Heart left ventricle (tissue), 16 donors: Measurements from ENCODE around the gene ALPP. TPM values are rescaled to one million over a fixed set of nuclear protein-coding genes. Genes with fewer than 3 reads are reported as not detected.
A peak's percentile ranks its signal among the peaks of the same experiment; 100 is the strongest.

Source experiments
- ATAC-seq, 4 donors: fragments of 200-7000 bp; cut with Tn5 transposase; one replicate each; pipeline ENCODE4 v1.9.1; 2020 to 2022; ENCODE audit warnings: moderate library complexity in 4 of 4, mild to moderate bottlenecking in 3 of 4, moderate number of reproducible peaks in 1 of 4
- DNase-seq, 5 donors: peaks; one replicate each; pipeline ENCODE4 v3.0.0-alpha.2; 2020
- H3K27ac ChIP-seq, 12 donors: fragments of 200-600 bp; sonication (generic) in 4 of 12; one replicate each; pipeline versions ENCODE4 v1.5.0 to v1.8.0; 2016 to 2022; ENCODE audit warnings: mild to moderate bottlenecking in 2 of 12
- H3K27me3 ChIP-seq, 9 donors: fragments of 200-600 bp; sonication (generic) in 2 of 9; one replicate each; pipeline versions ENCODE4 v1.5.1 to v1.8.0; 2016 to 2022; ENCODE audit warnings: mild to moderate bottlenecking in 3 of 9
- H3K36me3 ChIP-seq, 9 donors: fragments of 200-600 bp; sonication (generic) in 2 of 9; one replicate each; pipeline versions ENCODE4 v1.5.0 to v1.8.0; 2018 to 2022; ENCODE audit warnings: mild to moderate bottlenecking in 2 of 9
- H3K4me1 ChIP-seq, 12 donors: fragments of 200-600 bp; sonication (generic) in 4 of 12; one replicate each; pipeline versions ENCODE4 v1.5.0 to v1.8.0; 2016 to 2022; ENCODE audit warnings: mild to moderate bottlenecking in 3 of 12
- H3K4me3 ChIP-seq, 12 donors: fragments of 200-600 bp; sonication (generic) in 4 of 12; one replicate each; pipeline versions ENCODE4 v1.5.0 to v1.8.0; 2017 to 2022; ENCODE audit warnings: mild to moderate bottlenecking in 9 of 12, moderate library complexity in 4 of 12
- H3K9me3 ChIP-seq, 12 donors: fragments of 200-600 bp; sonication (generic) in 4 of 12; one replicate each; pipeline versions ENCODE4 v1.5.0 to v1.8.0; 2016 to 2022; ENCODE audit warnings: mild to moderate bottlenecking in 1 of 12
- CTCF ChIP-seq, 12 donors: fragments of 200-600 bp; sonication (generic) in 4 of 12; IDR thresholded peaks; one replicate each; pipeline versions ENCODE4 v1.5.0 to v1.8.0; 2018 to 2022; ENCODE audit warnings: antibody characterized with exemption in 12 of 12, mild to moderate bottlenecking in 5 of 12
- POLR2A ChIP-seq, 2 donors: fragments of 450-650 bp; IDR thresholded peaks; one replicate each; pipeline ENCODE4 v1.6.1; 2017; ENCODE audit warnings: antibody characterized with exemption in 2 of 2, mild to moderate bottlenecking in 2 of 2, moderate library complexity in 2 of 2
- WGBS, 4 donors: extraction: QIAGEN DNeasy Blood & Tissue Kit in 2 of 4; methylation state at CpG; one replicate each; pipeline versions ENCODE4 v1.1.5 to v1.1.7; 2013 to 2018; 5-methylcytosine and 5-hydroxymethylcytosine counted together
- intact Hi-C, 10 donors: fragments of 100-400 bp; cut with DNase I; formaldehyde crosslinking; loops; one replicate each; pipeline versions ENCODE4 v1.11.1 to v1.14.2; 2022
- polyA plus RNA-seq, 2 donors: library from polyadenylated mRNA; stranded (reverse); fragments of 200-250 nt; gene quantifications; one replicate each; pipeline ENCODE4 v1.2.3, GENCODE V29; 2013
- total RNA-seq, 9 donors: library from RNA; depleted of rRNA in 2 of 9; stranded (reverse); fragments of >200 nt in 2 of 9; fragmentation: NEBNext Ultra II Directional in 3 of 9; extraction: Animal tissue kit (Norgen Biotek cat#: 25700) in 3 of 9; gene quantifications; one replicate each; pipeline versions ENCODE4 v1.1.0 to v1.2.4, GENCODE V29; 2016 to 2023
- donor health status: ischemic (EF 13 %, LVEDD 7.1; RV severe dilation, severe dysfunction).
- donor health status: healthy with polysubstance abuse.
- donor health status: DM: no; HTN: yes; CAD: no.
- donor health status: DM: no; HTN: no; CAD: no.
- donor health status: ischemic (EF 25% LVEDD 6.9; RV normal size, moderate dysfunction).
- donor health status: ischemic (EF 25% LVEDD 5.7; RV mildly dilated, moderate dysfunction).
- donor health status: healthy.
- donor health status: DM: yes; HTN: yes; CAD: no.
- donor health status: ischemic (EF 35%, LVEDD 5.7; RV mildly dilated, moderate dysfunction).
- donor health status: nonischemic (EF 11% LVEDD 7.7; RV severe dilation, severe dysfunction).
- donor health status: DM: yes; HTN: yes; CAD: no.
- donor health status: PGD.
- donor health status: ischemic (EF 29% LVEDD 5.4; RV normal size, mild dysfunction).
- donor health status: nonischemic (EF 23%, LVEDD 6.1; RV moderate dilation, normal function).

ALPP gene
- total and polyA plus RNA-seq, 11 donors: not detected

- no peaks in the 10 kb centered on the region for H3K27me3 ChIP-seq
- TF ChIP-seq CTCF (IDR thresholded peaks at IDR 0.05): no peak
- TF ChIP-seq POLR2A (IDR thresholded peaks at IDR 0.05): no peak
- H3K4me1 ChIP-seq: no peaks in the 10 kb centered on the region
- intact Hi-C loops: loop anchor here in 2 of 10 donors (10.0 kb wide), 2 partner anchors 96 to 106 kb away; no protein-coding TSS in a partner anchor
- peaks cover 0 to 13% (median 0%) of the 10 kb centered on the region in 9 donors for H3K36me3 ChIP-seq
- ATAC-seq: no peak
- WGBS, 4 donors: 77 to 95% (median 90%) methylated on average over 7 of the region's 7 CpGs
- no peaks in the 10 kb centered on the region for H3K9me3 ChIP-seq
- H3K27ac ChIP-seq: no peak overlapping the region
- peak in 2 of 5 donors; percentile 17 to 23 for DNase-seq
- no peak overlapping the region for H3K4me3 ChIP-seq
Observed at GRCh38 chr2:232338759-232339106, 39.8 kb upstream of the ALPP start.

- no peak overlapping the region for H3K4me3 ChIP-seq
- no peak overlapping the region for H3K27ac ChIP-seq
- intact Hi-C loops: loop anchor here in 3 of 10 donors (10.0 kb wide), 2 partner anchors 95 to 105 kb away; no protein-coding TSS in a partner anchor
- no peaks in the 10 kb centered on the region for H3K9me3 ChIP-seq
- DNase-seq (peak in 3 of 5 donors; percentile 15 to 39 (median 28)), ATAC-seq (no peak)
- H3K36me3 ChIP-seq: peaks cover 0 to 7% (median 0%) of the 10 kb centered on the region in 9 donors
- 72 to 79% (median 76%) methylated on average over 23 of the region's 23 CpGs for WGBS, 4 donors
- H3K4me1 ChIP-seq: no peaks in the 10 kb centered on the region
- TF ChIP-seq CTCF (IDR thresholded peaks at IDR 0.05): peak in 1 of 12 donors; percentile 6
- no peak for TF ChIP-seq POLR2A (IDR thresholded peaks at IDR 0.05)
- H3K27me3 ChIP-seq: no peaks in the 10 kb centered on the region
Observed at GRCh38 chr2:232339121-232340081, 39.1 kb upstream of the ALPP start.

- H3K9me3 ChIP-seq: no peaks in the 10 kb centered on the region
- DNase-seq (peak in 2 of 5 donors; percentile 7 to 11), ATAC-seq (peak in 1 of 4 donors; percentile 17)
- TF ChIP-seq CTCF (IDR thresholded peaks at IDR 0.05): no peak
- TF ChIP-seq POLR2A (IDR thresholded peaks at IDR 0.05): no peak
- intact Hi-C loops: loop anchor here in 1 of 10 donors (10.0 kb wide), 1 partner anchor 94 kb away; no protein-coding TSS in a partner anchor
- H3K4me3 ChIP-seq: no peak overlapping the region
- no peak overlapping the region for H3K27ac ChIP-seq
- H3K27me3 ChIP-seq: no peaks in the 10 kb centered on the region
- H3K36me3 ChIP-seq: peaks cover 0 to 6% (median 0%) of the 10 kb centered on the region in 9 donors
- no peaks in the 10 kb centered on the region for H3K4me1 ChIP-seq
- 89 to 96% (median 94%) methylated on average over 13 to 14 of the region's 14 CpGs for WGBS, 4 donors
Observed at GRCh38 chr2:232340171-232340935, 38.2 kb upstream of the ALPP start.
